ENCODE results near the gene EDA.

EDA gene

GRCh38 chrX:70084592-70085240, 468.8 kb downstream of the EDA start:
- DNase-seq: no peak

- no peak for DNase-seq
Measured at GRCh38 chrX:70087857-70088630, 472.1 kb downstream of the EDA start.

GRCh38 chrX:70088751-70089150, 472.8 kb downstream of the EDA start:
- no peak for DNase-seq
